ENCODE measurements around the gene CHRDL1.
"Not testable (repeated sequence)": the region's sequence is repeated elsewhere in the genome, so short reads cannot be mapped to it uniquely, and the experiment has no call there.

Gene CHRDL1

DNA sequence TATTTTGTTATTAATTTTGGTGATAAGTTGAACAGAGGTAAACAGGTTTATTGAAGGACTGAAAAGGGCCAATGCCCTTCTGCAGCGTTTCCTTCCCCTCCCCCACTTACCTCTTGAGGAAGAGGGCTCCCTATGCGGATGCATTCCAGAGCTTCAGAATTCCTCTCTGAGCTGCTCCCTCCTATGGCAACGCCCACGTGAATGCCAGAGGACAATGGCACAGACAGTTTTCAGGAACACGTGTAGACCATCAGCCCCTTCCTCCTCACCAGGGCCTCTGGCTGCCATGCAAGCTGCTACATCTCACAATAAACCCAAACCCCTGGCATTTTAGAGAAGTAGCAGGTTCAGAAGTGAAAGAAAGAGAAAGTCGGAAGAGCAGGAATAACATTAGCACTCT is 127.9 kb downstream of the CHRDL1 start:
- no peaks in the 10 kb centered on the region for H3K79me2 ChIP-seq (ENCODE audit: insufficient read depth, low read length)
- TF ChIP-seq, protein P1, sequence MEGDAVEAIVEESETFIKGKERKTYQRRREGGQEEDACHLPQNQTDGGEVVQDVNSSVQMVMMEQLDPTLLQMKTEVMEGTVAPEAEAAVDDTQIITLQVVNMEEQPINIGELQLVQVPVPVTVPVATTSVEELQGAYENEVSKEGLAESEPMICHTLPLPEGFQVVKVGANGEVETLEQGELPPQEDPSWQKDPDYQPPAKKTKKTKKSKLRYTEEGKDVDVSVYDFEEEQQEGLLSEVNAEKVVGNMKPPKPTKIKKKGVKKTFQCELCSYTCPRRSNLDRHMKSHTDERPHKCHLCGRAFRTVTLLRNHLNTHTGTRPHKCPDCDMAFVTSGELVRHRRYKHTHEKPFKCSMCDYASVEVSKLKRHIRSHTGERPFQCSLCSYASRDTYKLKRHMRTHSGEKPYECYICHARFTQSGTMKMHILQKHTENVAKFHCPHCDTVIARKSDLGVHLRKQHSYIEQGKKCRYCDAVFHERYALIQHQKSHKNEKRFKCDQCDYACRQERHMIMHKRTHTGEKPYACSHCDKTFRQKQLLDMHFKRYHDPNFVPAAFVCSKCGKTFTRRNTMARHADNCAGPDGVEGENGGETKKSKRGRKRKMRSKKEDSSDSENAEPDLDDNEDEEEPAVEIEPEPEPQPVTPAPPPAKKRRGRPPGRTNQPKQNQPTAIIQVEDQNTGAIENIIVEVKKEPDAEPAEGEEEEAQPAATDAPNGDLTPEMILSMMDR (conservative IDR thresholded peaks at IDR 0.05; ENCODE audit: low read length): no peak
- TF ChIP-seq EZH2phosphoT487 (IDR thresholded peaks at IDR 0.05; ENCODE audit: borderline replicate concordance): no peak
- no peaks in the 10 kb centered on the region for H3K9me3 ChIP-seq (ENCODE audit: insufficient read depth, low read depth, low read length)
- H3K27me3 ChIP-seq (ENCODE audit: insufficient read depth, low read length, poor library complexity, severe bottlenecking): no peaks in the 10 kb centered on the region
- no peak overlapping the region for H3K4me2 ChIP-seq (ENCODE audit: low read depth, low read length, poor library complexity, severe bottlenecking)
- H3K4me1 ChIP-seq (ENCODE audit: insufficient read depth, low read length, poor library complexity, severe bottlenecking): no peaks in the 10 kb centered on the region
- no peaks in the 10 kb centered on the region for H3F3A ChIP-seq (ENCODE audit: low read depth)
- no peak overlapping the region for H2AFZ ChIP-seq (ENCODE audit: low read length)
- no peak overlapping the region for H3K9ac ChIP-seq (ENCODE audit: low read depth, low read length, poor library complexity, severe bottlenecking)
- H3K9me2 ChIP-seq (replicated peaks; ENCODE audit: low read depth, low read length): no peaks in the 10 kb centered on the region
- no peak overlapping the region for H3K4me3 ChIP-seq (ENCODE audit: low read length, poor library complexity, severe bottlenecking)
- no peaks in the 10 kb centered on the region for H3K36me3 ChIP-seq (ENCODE audit: insufficient read depth, low read length)
- no peaks in the 10 kb centered on the region for H4K20me1 ChIP-seq (ENCODE audit: insufficient read depth, low read length, poor library complexity, severe bottlenecking)

DNA sequence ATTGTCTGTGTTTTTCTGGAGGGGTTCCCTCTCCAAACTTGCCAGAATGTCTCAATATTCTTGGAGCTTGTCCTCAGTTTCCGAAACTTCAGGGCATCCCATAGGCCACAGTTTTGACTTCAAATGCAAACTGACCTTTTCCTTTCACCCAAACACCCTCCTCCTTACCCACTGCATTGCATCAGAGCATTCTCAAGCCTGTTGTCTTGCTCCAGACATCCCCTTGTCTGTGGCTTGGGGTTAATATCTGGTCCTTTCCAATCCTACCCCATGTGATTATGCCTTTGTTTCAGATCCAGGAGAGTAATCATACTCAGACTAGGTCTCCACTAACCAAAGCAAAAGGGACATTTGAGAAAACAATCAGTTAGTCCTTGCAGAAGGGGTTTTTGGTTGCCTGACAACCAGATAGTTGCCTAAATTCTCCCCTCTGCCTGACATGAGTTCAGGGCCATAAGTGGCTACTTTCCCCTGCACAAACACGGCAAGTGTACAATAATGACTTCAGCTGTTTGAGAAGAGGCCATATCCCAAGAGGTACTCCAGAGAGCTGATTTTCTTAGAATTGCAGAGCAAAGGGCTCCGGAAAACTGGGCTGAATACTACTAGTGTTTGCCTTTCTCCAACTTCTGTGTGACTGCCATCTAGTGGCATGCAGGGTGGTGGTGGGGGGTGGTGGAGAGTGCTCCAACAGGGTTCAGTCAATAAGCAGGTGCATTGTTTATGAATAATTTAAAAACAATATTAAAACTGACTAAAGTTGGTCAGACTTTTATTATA is 130.2 kb downstream of the CHRDL1 start:
- no peaks in the 10 kb centered on the region for H3F3A ChIP-seq (ENCODE audit: low read depth)
- H2AFZ ChIP-seq (ENCODE audit: low read length): no peak overlapping the region
- H3K27me3 ChIP-seq (ENCODE audit: insufficient read depth, low read length, poor library complexity, severe bottlenecking): no peaks in the 10 kb centered on the region
- H3K4me1 ChIP-seq (ENCODE audit: insufficient read depth, low read length, poor library complexity, severe bottlenecking): no peaks in the 10 kb centered on the region
- TF ChIP-seq, protein P1 (conservative IDR thresholded peaks at IDR 0.05; ENCODE audit: low read length): peak; percentile 67
- TF ChIP-seq EZH2phosphoT487 (IDR thresholded peaks at IDR 0.05; ENCODE audit: borderline replicate concordance): no peak
- H3K9ac ChIP-seq (ENCODE audit: low read depth, low read length, poor library complexity, severe bottlenecking): no peak overlapping the region
- no peaks in the 10 kb centered on the region for H3K9me2 ChIP-seq (replicated peaks; ENCODE audit: low read depth, low read length)
- no peaks in the 10 kb centered on the region for H4K20me1 ChIP-seq (ENCODE audit: insufficient read depth, low read length, poor library complexity, severe bottlenecking)
- no peaks in the 10 kb centered on the region for H3K79me2 ChIP-seq (ENCODE audit: insufficient read depth, low read length)
- H3K9me3 ChIP-seq (ENCODE audit: insufficient read depth, low read depth, low read length): no peaks in the 10 kb centered on the region
- H3K36me3 ChIP-seq (ENCODE audit: insufficient read depth, low read length): no peaks in the 10 kb centered on the region
- H3K4me2 ChIP-seq (ENCODE audit: low read depth, low read length, poor library complexity, severe bottlenecking): no peak overlapping the region
- H3K4me3 ChIP-seq (ENCODE audit: low read length, poor library complexity, severe bottlenecking): no peak overlapping the region

DNA sequence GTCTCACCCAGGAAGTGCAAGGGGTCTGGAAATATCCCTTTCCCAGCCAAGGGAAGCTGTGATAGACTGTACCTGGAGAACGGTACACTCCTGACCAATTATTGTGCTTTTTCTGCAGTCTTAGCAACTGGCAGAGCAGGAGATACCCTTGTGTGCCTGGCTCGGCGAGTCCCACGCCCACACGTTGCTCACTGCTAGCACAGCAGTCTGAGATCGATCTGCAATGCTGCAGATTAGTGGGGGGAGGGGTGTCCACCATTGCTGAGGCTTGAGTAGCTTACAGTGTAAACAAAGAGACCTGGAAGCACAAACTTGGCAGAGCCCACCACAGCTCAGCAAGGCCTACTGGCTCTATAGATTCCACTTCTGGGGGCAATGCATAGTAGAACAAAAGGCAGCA is 138.5 kb downstream of the CHRDL1 start:
- H3K27me3 ChIP-seq (ENCODE audit: insufficient read depth, low read length, poor library complexity, severe bottlenecking): no peaks in the 10 kb centered on the region
- H3F3A ChIP-seq (ENCODE audit: low read depth): no peaks in the 10 kb centered on the region
- no peaks in the 10 kb centered on the region for H4K20me1 ChIP-seq (ENCODE audit: insufficient read depth, low read length, poor library complexity, severe bottlenecking)
- H3K4me2 ChIP-seq (ENCODE audit: low read depth, low read length, poor library complexity, severe bottlenecking): no peak overlapping the region
- H3K36me3 ChIP-seq (ENCODE audit: insufficient read depth, low read length): no peaks in the 10 kb centered on the region
- no peaks in the 10 kb centered on the region for H3K79me2 ChIP-seq (ENCODE audit: insufficient read depth, low read length)
- H3K4me3 ChIP-seq (ENCODE audit: low read length, poor library complexity, severe bottlenecking): no peak overlapping the region
- TF ChIP-seq, protein P1 (conservative IDR thresholded peaks at IDR 0.05; ENCODE audit: low read length): no peak
- TF ChIP-seq EZH2phosphoT487 (IDR thresholded peaks at IDR 0.05; ENCODE audit: borderline replicate concordance): no peak
- no peaks in the 10 kb centered on the region for H3K9me2 ChIP-seq (replicated peaks; ENCODE audit: low read depth, low read length)
- no peaks in the 10 kb centered on the region for H3K4me1 ChIP-seq (ENCODE audit: insufficient read depth, low read length, poor library complexity, severe bottlenecking)
- H3K9me3 ChIP-seq (ENCODE audit: insufficient read depth, low read depth, low read length): no peaks in the 10 kb centered on the region
- no peak overlapping the region for H3K9ac ChIP-seq (ENCODE audit: low read depth, low read length, poor library complexity, severe bottlenecking)
- no peak overlapping the region for H2AFZ ChIP-seq (ENCODE audit: low read length)

DNA sequence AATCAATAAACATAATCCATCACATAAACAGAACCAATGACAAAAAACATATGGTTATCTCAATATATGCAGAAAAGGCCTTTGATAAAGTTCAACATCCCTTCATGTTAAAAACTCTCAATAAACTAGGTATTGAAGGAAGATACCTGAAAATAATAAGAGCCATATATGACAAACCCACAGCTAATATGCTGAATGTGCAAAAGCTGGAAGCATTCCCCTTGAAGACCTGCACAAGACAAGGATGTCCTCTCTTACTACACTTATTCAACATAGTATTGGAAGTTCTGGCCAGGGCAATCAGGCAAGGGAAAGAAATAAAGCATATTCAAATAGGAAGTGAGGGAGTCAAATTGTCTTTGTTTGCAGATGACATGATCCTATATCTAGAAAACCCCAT is 141.3 kb downstream of the CHRDL1 start:
- H3K9me3 ChIP-seq (ENCODE audit: insufficient read depth, low read depth, low read length); H3K27me3 ChIP-seq (ENCODE audit: insufficient read depth, low read length, poor library complexity, severe bottlenecking): not testable (repeated sequence)

More for the DNA sequence above, 141.3 kb downstream of the CHRDL1 start:
- not testable (repeated sequence) for H3K4me3 ChIP-seq (ENCODE audit: low read length, poor library complexity, severe bottlenecking); H3K79me2 ChIP-seq (ENCODE audit: insufficient read depth, low read length); H3K36me3 ChIP-seq (ENCODE audit: insufficient read depth, low read length); H3K9ac ChIP-seq (ENCODE audit: low read depth, low read length, poor library complexity, severe bottlenecking); H3K9me2 ChIP-seq (replicated peaks; ENCODE audit: low read depth, low read length); H3K4me1 ChIP-seq (ENCODE audit: insufficient read depth, low read length, poor library complexity, severe bottlenecking); H2AFZ ChIP-seq (ENCODE audit: low read length); H4K20me1 ChIP-seq (ENCODE audit: insufficient read depth, low read length, poor library complexity, severe bottlenecking); H3F3A ChIP-seq (ENCODE audit: low read depth); H3K4me2 ChIP-seq (ENCODE audit: low read depth, low read length, poor library complexity, severe bottlenecking)

Measured in Loucy (cell line).